ENCODE data around the gene GIGYF2. TPM values are rescaled to one million over a fixed set of nuclear protein-coding genes. Genes with fewer than 3 reads are reported as not detected.
"Not testable (repeated sequence)": the region's sequence is repeated elsewhere in the genome, so short reads cannot be mapped to it uniquely, and the experiment has no call there.

The GIGYF2 gene
- total and polyA plus RNA-seq, 11 donors: 25.3 to 78.1 (median 56.5) TPM

DNA sequence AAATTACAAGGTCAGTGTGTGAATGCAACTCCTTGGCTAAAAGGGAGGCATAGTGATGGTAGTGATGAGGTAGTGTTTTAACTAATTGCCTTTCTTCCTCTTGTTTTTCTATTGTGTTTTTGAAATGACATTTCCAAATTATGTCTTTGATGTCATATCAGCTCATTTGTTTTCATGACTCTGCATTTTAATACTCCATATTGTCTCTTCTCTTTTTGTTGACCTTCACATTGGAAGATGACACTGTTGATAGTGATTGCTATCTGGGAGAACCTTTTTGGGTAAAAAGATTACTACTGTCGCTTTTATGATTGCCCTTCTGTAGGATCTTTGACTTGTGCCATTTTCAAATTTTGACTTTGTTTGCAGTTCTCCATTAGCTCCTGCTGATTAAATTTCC, 3.0 kb downstream of the GIGYF2 start:
- Histone ChIP-seq H3K27me3 (no peaks in the 10 kb centered on the region), H3K4me1 (peaks cover 2 to 50% (median 34%) of the 10 kb centered on the region in 12 donors), H3K27ac (no peak overlapping the region), H3K9me3 (no peaks in the 10 kb centered on the region), H3K4me3 (no peak overlapping the region), H3K36me3 (peaks cover 0 to 25% (median 16%) of the 10 kb centered on the region in 9 donors)
- TF ChIP-seq, protein P1, sequence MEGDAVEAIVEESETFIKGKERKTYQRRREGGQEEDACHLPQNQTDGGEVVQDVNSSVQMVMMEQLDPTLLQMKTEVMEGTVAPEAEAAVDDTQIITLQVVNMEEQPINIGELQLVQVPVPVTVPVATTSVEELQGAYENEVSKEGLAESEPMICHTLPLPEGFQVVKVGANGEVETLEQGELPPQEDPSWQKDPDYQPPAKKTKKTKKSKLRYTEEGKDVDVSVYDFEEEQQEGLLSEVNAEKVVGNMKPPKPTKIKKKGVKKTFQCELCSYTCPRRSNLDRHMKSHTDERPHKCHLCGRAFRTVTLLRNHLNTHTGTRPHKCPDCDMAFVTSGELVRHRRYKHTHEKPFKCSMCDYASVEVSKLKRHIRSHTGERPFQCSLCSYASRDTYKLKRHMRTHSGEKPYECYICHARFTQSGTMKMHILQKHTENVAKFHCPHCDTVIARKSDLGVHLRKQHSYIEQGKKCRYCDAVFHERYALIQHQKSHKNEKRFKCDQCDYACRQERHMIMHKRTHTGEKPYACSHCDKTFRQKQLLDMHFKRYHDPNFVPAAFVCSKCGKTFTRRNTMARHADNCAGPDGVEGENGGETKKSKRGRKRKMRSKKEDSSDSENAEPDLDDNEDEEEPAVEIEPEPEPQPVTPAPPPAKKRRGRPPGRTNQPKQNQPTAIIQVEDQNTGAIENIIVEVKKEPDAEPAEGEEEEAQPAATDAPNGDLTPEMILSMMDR (IDR thresholded peaks at IDR 0.05): no peak
- no peak for TF ChIP-seq POLR2A (IDR thresholded peaks at IDR 0.05)
- intact Hi-C loops (cut with DNase I): no loop called here
- ATAC-seq (no peak), DNase-seq (no peak)
- 96 to 100% (median 97%) methylated on average over 1 of the region's 1 CpG for WGBS, 4 donors

DNA sequence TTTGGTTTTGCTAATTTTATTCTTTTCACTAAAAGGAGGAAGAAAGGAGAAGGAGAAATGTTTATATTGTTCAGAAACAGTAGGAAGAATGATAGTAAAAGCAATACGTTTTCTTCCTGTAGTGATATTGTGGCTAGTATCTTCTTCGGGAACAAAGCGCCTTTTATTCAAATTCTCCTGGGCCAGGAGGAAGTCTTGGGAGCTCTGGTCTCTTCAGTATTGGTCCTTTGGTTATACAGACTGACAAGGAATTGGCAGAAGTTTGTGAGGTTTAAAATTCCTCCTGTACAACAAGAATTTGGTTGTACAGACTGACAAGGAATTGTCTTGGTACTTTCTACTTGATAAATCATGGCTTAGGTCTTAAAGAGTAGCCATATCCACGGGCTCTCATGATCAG, 9.9 kb downstream of the GIGYF2 start:
- WGBS, 4 donors: 84 to 91% (median 88%) methylated on average over 4 of the region's 4 CpGs
- H3K36me3 ChIP-seq: peaks cover 0 to 93% (median 40%) of the 10 kb centered on the region in 9 donors

DNA sequence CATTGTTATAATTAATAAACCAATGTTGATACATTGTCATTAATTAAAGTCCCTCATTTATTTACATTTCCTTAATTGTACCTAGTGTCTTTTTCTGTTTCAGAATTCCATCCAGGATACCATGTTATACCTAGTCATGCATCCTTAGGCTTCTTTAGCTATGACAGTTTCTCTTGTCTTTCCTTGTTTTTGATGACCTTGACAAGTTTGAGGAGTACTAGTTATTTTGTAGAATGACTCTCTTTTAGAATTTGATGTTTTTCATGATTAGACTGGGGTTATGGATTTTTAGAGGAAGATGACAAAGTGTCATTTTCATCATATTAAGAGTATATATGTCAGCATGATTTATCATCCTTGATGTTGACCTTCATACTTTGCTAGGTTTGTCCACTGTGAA, 16.4 kb downstream of the GIGYF2 start:
- ATAC-seq (no peak), DNase-seq (no peak)
- TF ChIP-seq, protein P1 (IDR thresholded peaks at IDR 0.05): no peak
- no peak for TF ChIP-seq POLR2A (IDR thresholded peaks at IDR 0.05)
- Histone ChIP-seq H3K9me3 (peaks cover 0 to 9% (median 0%) of the 10 kb centered on the region in 12 donors), H3K4me3 (no peak overlapping the region), H3K27ac (no peak overlapping the region), H3K36me3 (peaks cover 0 to 84% (median 17%) of the 10 kb centered on the region in 9 donors), H3K4me1 (peaks cover 0 to 3% (median 0%) of the 10 kb centered on the region in 12 donors), H3K27me3 (no peaks in the 10 kb centered on the region)
- intact Hi-C loops (cut with DNase I): no loop called here

More for the DNA sequence above, 9.9 kb downstream of the GIGYF2 start:
- DNase-seq (no peak), ATAC-seq (no peak)
- TF ChIP-seq, protein P1 (IDR thresholded peaks at IDR 0.05): no peak
- no peak for TF ChIP-seq POLR2A (IDR thresholded peaks at IDR 0.05)
- Histone ChIP-seq H3K4me1 (peaks cover 0 to 13% (median 2%) of the 10 kb centered on the region in 12 donors), H3K27me3 (no peaks in the 10 kb centered on the region), H3K4me3 (no peak overlapping the region), H3K9me3 (peaks cover 0 to 3% (median 0%) of the 10 kb centered on the region in 12 donors), H3K27ac (no peak overlapping the region)
- intact Hi-C loops (cut with DNase I): no loop called here

DNA sequence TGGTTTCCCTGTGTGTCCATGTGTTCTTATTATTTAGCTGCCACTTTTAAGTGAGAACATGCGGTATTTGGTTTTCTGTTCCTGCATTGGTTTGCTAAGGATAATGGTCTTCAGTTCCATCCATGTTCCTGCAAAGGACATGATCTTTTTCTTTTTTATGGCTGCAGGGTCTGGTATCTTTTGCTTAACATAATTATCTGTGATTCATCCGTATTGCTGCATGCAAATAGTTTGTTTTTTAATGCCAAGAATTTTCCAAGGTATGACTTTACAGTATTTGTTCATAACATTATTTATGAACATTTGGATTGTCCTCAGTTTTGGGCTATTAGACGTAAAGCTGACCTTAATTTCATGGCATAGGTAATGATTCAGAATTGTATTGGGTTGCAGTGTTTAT, 17.8 kb downstream of the GIGYF2 start:
- TF ChIP-seq, protein P1 (IDR thresholded peaks at IDR 0.05): no peak
- TF ChIP-seq POLR2A (IDR thresholded peaks at IDR 0.05): no peak
- no peak overlapping the region for H3K27ac ChIP-seq
- 86 to 90% (median 88%) methylated on average over 3 of the region's 3 CpGs for WGBS, 4 donors
- peaks cover 0 to 9% (median 0%) of the 10 kb centered on the region in 12 donors for H3K9me3 ChIP-seq
- intact Hi-C loops (cut with DNase I): no loop called here
- peaks cover 0 to 11% (median 0%) of the 10 kb centered on the region in 12 donors for H3K4me1 ChIP-seq
- H3K4me3 ChIP-seq: no peak overlapping the region
- no peaks in the 10 kb centered on the region for H3K27me3 ChIP-seq
- ATAC-seq (no peak), DNase-seq (no peak)
- H3K36me3 ChIP-seq: peaks cover 0 to 75% (median 24%) of the 10 kb centered on the region in 9 donors

DNA sequence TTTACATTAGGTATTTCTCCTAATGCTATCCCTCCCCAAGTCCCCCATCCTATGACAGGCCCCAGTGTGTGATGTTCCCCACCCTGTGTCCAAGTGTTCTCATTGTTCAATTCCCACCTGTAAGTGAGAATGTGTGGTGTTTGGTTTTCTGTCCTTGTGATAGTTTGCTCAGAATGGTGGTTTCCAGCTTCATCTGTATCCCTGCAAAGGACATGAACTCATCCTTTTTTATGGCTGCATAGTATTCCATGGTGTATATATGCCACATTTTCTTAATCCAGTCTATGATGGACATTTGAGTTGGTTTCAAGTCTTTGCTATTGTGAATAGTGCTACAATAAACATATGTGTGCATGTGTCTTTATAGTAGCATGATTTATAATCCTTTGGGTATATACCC, 22.9 kb downstream of the GIGYF2 start:
- ATAC-seq; H3K4me3 ChIP-seq; intact Hi-C loops (cut with DNase I); H3K9me3 ChIP-seq; H3K27me3 ChIP-seq; H3K27ac ChIP-seq; DNase-seq: not testable (repeated sequence)
- Histone ChIP-seq H3K4me1 (peaks cover 0 to 29% (median 5%) of the 10 kb centered on the region in 12 donors), H3K36me3 (peaks cover 0 to 61% (median 31%) of the 10 kb centered on the region in 9 donors)

Data from heart left ventricle (tissue), 16 donors.